Prostate gland (tissue), 2 donors: ENCODE data around the gene SWAP70. TPM values are rescaled to one million over a fixed set of nuclear protein-coding genes. Genes with fewer than 3 reads are reported as not detected.

ENCODE experiments used
- DNase-seq: peaks from one replicate; pipeline ENCODE4 v3.0.0-alpha.2; 2019; ENCODE audit warnings: low spot score
- H3K27ac ChIP-seq, 2 donors: fragments of 200-600 bp; sonication (generic); 2 replicates each; pipeline ENCODE4 v1.5.1; 2017 to 2019
- H3K27me3 ChIP-seq: fragments of 200-600 bp; sonication (generic); replicated peaks from 2 replicates; pipeline ENCODE4 v1.5.1; 2019; ENCODE audit not compliant: insufficient read depth
- H3K36me3 ChIP-seq, 2 donors: fragments of 200-600 bp; sonication (generic); 1 replicate in 1 of 2; 2 replicates in 1 of 2; pipeline versions ENCODE4 v1.5.1 to v1.8.1; 2017 to 2019
- H3K4me1 ChIP-seq: fragments of 200-600 bp; sonication (generic); replicated peaks from 2 replicates; pipeline ENCODE4 v1.5.1; 2019
- H3K4me3 ChIP-seq, 2 donors: fragments of 200-600 bp; sonication (generic); 2 replicates each; pipeline ENCODE4 v1.5.1; 2017 to 2019
- H3K9me3 ChIP-seq: fragments of 200-600 bp; sonication (generic); 2 replicates; pipeline ENCODE4 v1.5.1; 2017
- POLR2A ChIP-seq: fragments of 450-650 bp; IDR thresholded peaks from one replicate; pipeline ENCODE4 v1.6.1; 2016; ENCODE audit warnings: antibody characterized with exemption, mild to moderate bottlenecking
- POLR2AphosphoS5 ChIP-seq: sonication (generic); formaldehyde crosslinking; IDR thresholded peaks from one replicate; pipeline ENCODE4 v1.6.1; 2017; ENCODE audit warnings: antibody characterized with exemption
- WGBS: methylation state at CpG from one replicate; pipeline ENCODE4 v1.1.5; 2018; 5-methylcytosine and 5-hydroxymethylcytosine counted together
- intact Hi-C: fragments of 100-400 bp; cut with DNase I; formaldehyde crosslinking; loops from one replicate; pipeline ENCODE4 v1.14.2; 2022
- total RNA-seq, 2 donors: library from RNA; depleted of rRNA; stranded (reverse); fragments of >200 nt; gene quantifications; one replicate each; pipeline ENCODE4 v1.1.0, GENCODE V29; 2016
- TF ChIP-seq, protein P1 (sequence below), 4 experiments: fragments of 200-600 bp in 2 of 4; fragments of 450-650 bp in 2 of 4; sonication (generic) in 2 of 4; IDR thresholded peaks; 1 replicate in 3 of 4; 2 replicates in 1 of 4; pipeline ENCODE4 v1.5.1; 2016 to 2019; ENCODE audit warnings: antibody characterized with exemption in 4 of 4, mild to moderate bottlenecking in 2 of 4, moderate library complexity in 2 of 4

Gene SWAP70
- total RNA-seq, 2 donors from 2014 or later: 20.8 to 25.2 TPM

DNA sequence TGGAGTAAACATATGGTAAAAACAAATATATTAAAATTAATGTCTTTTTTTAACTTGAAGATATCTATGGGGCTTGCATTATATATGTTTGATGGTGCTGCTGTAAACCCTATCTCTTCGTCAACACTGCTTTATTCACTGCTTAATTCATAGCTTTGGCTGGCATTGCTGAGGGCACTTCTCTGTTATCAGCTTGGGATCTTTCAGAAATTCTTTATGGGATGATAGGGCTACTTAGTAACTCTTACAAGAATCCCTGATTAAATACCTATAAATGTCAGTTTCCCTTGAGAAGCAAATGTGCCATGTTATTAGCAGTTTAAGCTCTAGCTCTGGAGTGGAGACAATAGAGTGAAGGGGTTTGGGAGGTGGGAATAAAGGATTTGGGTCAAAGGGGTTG is 112.3 kb downstream of the SWAP70 start:
- Histone ChIP-seq H3K27ac (no peak overlapping the region), H3K27me3 (no peaks in the 10 kb centered on the region), H3K36me3 (no peaks in the 10 kb centered on the region), H3K9me3 (no peaks in the 10 kb centered on the region), H3K4me1 (peaks cover 2% of the 10 kb centered on the region), H3K4me3 (no peak overlapping the region)
- TF ChIP-seq POLR2A (no peak), POLR2AphosphoS5 (no peak)
- TF ChIP-seq, protein P1, sequence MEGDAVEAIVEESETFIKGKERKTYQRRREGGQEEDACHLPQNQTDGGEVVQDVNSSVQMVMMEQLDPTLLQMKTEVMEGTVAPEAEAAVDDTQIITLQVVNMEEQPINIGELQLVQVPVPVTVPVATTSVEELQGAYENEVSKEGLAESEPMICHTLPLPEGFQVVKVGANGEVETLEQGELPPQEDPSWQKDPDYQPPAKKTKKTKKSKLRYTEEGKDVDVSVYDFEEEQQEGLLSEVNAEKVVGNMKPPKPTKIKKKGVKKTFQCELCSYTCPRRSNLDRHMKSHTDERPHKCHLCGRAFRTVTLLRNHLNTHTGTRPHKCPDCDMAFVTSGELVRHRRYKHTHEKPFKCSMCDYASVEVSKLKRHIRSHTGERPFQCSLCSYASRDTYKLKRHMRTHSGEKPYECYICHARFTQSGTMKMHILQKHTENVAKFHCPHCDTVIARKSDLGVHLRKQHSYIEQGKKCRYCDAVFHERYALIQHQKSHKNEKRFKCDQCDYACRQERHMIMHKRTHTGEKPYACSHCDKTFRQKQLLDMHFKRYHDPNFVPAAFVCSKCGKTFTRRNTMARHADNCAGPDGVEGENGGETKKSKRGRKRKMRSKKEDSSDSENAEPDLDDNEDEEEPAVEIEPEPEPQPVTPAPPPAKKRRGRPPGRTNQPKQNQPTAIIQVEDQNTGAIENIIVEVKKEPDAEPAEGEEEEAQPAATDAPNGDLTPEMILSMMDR (IDR thresholded peaks at IDR 0.05): no peak
- intact Hi-C loops: no loop called here
- DNase-seq: no peak
- WGBS: 32% methylated on average over 1 of the region's 1 CpG

DNA sequence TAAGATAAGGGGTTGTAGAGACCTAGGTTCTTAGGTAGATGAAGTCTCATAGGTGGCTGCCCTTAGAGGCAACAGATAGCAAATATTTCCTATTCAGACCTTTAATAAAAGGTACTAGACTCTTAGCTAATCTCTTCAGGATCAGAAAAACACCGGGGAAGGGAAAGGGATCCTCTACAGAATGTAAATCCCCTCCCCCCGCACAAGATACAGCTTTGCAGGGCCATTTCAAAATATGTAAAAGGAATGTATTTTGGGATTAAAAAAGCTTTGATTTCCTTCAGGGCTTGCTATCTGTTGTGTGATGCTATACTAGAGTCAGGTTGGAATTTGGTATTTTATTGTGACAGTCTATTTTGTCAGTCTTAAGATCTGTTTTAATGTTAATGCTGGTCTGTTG is 113.2 kb downstream of the SWAP70 start:
- peaks cover 2% of the 10 kb centered on the region for H3K4me1 ChIP-seq
- no peak for TF ChIP-seq POLR2A
- TF ChIP-seq, protein P1 (IDR thresholded peaks at IDR 0.05): no peak
- no peak for TF ChIP-seq POLR2AphosphoS5
- no peaks in the 10 kb centered on the region for H3K9me3 ChIP-seq
- H3K36me3 ChIP-seq: no peaks in the 10 kb centered on the region
- no peak overlapping the region for H3K27ac ChIP-seq
- intact Hi-C loops: no loop called here
- H3K27me3 ChIP-seq: no peaks in the 10 kb centered on the region
- WGBS: 78% methylated on average over 2 of the region's 2 CpGs
- DNase-seq: no peak
- no peak overlapping the region for H3K4me3 ChIP-seq

DNA sequence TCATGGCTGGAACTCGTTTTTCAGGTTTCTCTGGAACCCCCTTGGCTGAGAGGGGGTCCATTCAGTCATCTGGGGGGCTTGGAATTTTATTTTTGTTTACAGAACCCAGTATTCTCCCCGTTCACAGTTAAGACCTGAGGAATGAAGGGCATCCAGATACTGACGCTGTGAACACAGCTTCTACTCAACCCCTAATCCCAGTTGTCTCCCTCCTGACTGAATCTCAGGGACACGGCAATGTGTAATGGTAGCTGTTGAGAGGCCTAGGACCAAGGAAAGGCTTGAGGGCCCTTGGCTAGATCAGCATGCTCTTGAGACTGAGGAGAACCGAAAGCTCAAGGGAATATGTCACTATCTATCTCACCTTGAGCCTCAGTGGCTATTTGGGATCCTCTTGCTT is 113.6 kb downstream of the SWAP70 start:
- Histone ChIP-seq H3K27me3 (no peaks in the 10 kb centered on the region), H3K4me3 (no peak overlapping the region), H3K4me1 (no peaks in the 10 kb centered on the region), H3K36me3 (no peaks in the 10 kb centered on the region), H3K9me3 (no peaks in the 10 kb centered on the region), H3K27ac (no peak overlapping the region)
- TF ChIP-seq, protein P1 (IDR thresholded peaks at IDR 0.05): no peak
- no peak for TF ChIP-seq POLR2A
- intact Hi-C loops: no loop called here
- WGBS: 93% methylated on average over 5 of the region's 5 CpGs
- no peak for DNase-seq

DNA sequence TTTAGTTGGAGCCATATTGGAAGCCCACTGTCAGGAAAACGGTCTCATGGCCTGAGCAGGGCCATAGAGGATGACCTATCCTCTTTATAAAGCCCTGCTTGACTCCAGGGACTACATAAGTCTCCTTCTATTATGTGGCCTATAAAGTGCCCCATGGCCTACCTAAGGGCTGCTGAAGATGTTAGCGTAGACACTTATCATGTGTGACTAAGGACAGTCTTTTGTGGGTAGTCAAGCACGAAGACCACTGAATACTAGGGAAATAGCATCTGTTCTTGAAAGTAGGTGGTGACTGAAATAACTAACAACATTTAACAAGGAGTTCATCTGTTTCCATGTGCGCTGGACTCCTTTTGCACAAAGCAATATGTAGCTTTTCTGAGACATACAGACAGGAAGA is 117.1 kb downstream of the SWAP70 start:
- Histone ChIP-seq H3K36me3 (no peaks in the 10 kb centered on the region), H3K4me1 (no peaks in the 10 kb centered on the region), H3K4me3 (no peak overlapping the region), H3K9me3 (no peaks in the 10 kb centered on the region), H3K27me3 (no peaks in the 10 kb centered on the region), H3K27ac (no peak overlapping the region)
- no peak for DNase-seq
- TF ChIP-seq POLR2AphosphoS5 (no peak), POLR2A (no peak)
- TF ChIP-seq, protein P1 (IDR thresholded peaks at IDR 0.05): no peak
- WGBS: 95% methylated on average over 4 of the region's 4 CpGs
- intact Hi-C loops: no loop called here

DNA sequence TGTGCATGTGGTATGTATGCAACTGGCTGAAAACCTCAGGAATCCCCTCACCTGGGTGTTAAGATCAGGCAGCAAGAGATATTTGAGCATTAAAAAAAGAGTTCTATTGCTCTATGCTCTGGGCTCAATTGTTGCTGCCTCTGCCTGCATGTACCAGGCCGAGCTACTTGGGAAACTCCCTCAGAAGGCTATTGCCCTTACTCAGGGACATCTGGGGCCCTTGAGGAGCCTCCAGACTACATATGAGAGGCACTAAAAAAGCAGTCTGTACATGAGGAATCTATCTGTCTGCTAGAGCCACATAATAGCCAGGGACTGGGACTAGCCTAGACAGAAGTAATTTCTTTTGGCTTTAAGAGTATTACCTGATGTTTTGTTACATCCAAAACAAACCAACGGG is 120.1 kb downstream of the SWAP70 start:
- H3K4me1 ChIP-seq: no peaks in the 10 kb centered on the region
- TF ChIP-seq, protein P1 (IDR thresholded peaks at IDR 0.05): no peak
- TF ChIP-seq POLR2AphosphoS5 (no peak), POLR2A (no peak)
- no peaks in the 10 kb centered on the region for H3K27me3 ChIP-seq
- DNase-seq: no peak
- H3K36me3 ChIP-seq: peaks cover 0 to 2% of the 10 kb centered on the region in 2 donors
- no peak overlapping the region for H3K27ac ChIP-seq
- 78% methylated on average over 2 of the region's 2 CpGs for WGBS
- intact Hi-C loops: no loop called here
- H3K4me3 ChIP-seq: no peak overlapping the region
- H3K9me3 ChIP-seq: no peaks in the 10 kb centered on the region
